HepG2 (cell line): Measurements from ENCODE around the gene PYGO2. TPM values are rescaled to one million over a fixed set of nuclear protein-coding genes. Genes with fewer than 3 reads are reported as not detected.

Experiments
- BORCS8-MEF2B ChIP-seq: sonication (generic); formaldehyde crosslinking; IDR thresholded peaks from 2 replicates; pipeline ENCODE4 v1.8.0; 2022; ENCODE audit warnings: mild to moderate bottlenecking, missing genetic modification reagents
- CBX5 ChIP-seq: sonication (generic); formaldehyde crosslinking; IDR thresholded peaks from 2 replicates; pipeline ENCODE4 v1.4.0; 2020; ENCODE audit warnings: missing genetic modification reagents, borderline replicate concordance
- CHD2 ChIP-seq: IDR thresholded peaks from 2 replicates; pipeline ENCODE4 v1.6.1; 2011; ENCODE audit warnings: low read depth, low read length, improper control_type of control experiment
- HNRNPLL ChIP-seq: fragments of 200-400 bp; formaldehyde crosslinking; IDR thresholded peaks from 2 replicates; pipeline ENCODE4 v1.6.1; 2017; ENCODE audit warnings: mild to moderate bottlenecking, low read depth, low read length; ENCODE audit not compliant: poor library complexity, severe bottlenecking
- KDM2A ChIP-seq: sonication (generic); formaldehyde crosslinking; IDR thresholded peaks from 2 replicates; pipeline ENCODE4 v1.4.0; 2020; ENCODE audit warnings: low read depth, missing genetic modification reagents, borderline replicate concordance
- KLF6 ChIP-seq: IDR thresholded peaks from 2 replicates; pipeline ENCODE4 v1.8.0; 2016; ENCODE audit warnings: missing biosample characterization, missing genetic modification reagents
- MTF2 ChIP-seq: sonication (generic); formaldehyde crosslinking; IDR thresholded peaks from 2 replicates; pipeline ENCODE4 v1.5.0; 2020; ENCODE audit warnings: missing genetic modification reagents, borderline replicate concordance
- NFE2L2 ChIP-seq: fragments of 150-350 bp; IDR thresholded peaks from 2 replicates; pipeline ENCODE4 v1.6.1; 2014; ENCODE audit warnings: low read length
- TCF12 ChIP-seq, 2 experiments: fragments of 450-650 bp in 1 of 2; sonication (generic) in 1 of 2; formaldehyde crosslinking in 1 of 2; IDR thresholded peaks; 2 replicates each; pipeline versions ENCODE4 v1.6.1 to v1.8.0; 2017 to 2022; ENCODE audit warnings: antibody characterized with exemption in 1 of 2, mild to moderate bottlenecking in 1 of 2, missing genetic modification reagents in 1 of 2, moderate library complexity in 1 of 2
- YY1 ChIP-seq: IDR thresholded peaks from 2 replicates; pipeline ENCODE4 v1.6.1; 2011; ENCODE audit warnings: low read length, low read depth, moderate library complexity, mild to moderate bottlenecking; ENCODE audit not compliant: insufficient read depth, insufficient replicate concordance
- ZBTB26 ChIP-seq: IDR thresholded peaks from 2 replicates; pipeline ENCODE4 v1.6.1; 2016; ENCODE audit warnings: missing compliant biosample characterization, missing genetic modification reagents, borderline replicate concordance
- ZBTB46 ChIP-seq: sonication (generic); formaldehyde crosslinking; IDR thresholded peaks from 2 replicates; pipeline ENCODE4 v1.4.0; 2020; ENCODE audit warnings: mild to moderate bottlenecking, missing genetic modification reagents, borderline replicate concordance
- ZBTB7B ChIP-seq: sonication (generic); formaldehyde crosslinking; IDR thresholded peaks from 2 replicates; pipeline ENCODE4 v1.4.0; 2020; ENCODE audit warnings: missing genetic modification reagents
- ZNF687 ChIP-seq: sonication (generic); formaldehyde crosslinking; IDR thresholded peaks from 2 replicates; pipeline ENCODE4 v1.5.1; 2020; ENCODE audit warnings: mild to moderate bottlenecking, missing genetic modification reagents, moderate library complexity
- ZNF709 ChIP-seq: sonication (generic); formaldehyde crosslinking; IDR thresholded peaks from 2 replicates; pipeline ENCODE4 v1.5.0; 2020; ENCODE audit warnings: mild to moderate bottlenecking, missing genetic modification reagents
- ZSCAN22 ChIP-seq: sonication (generic); formaldehyde crosslinking; IDR thresholded peaks from 2 replicates; pipeline ENCODE4 v1.4.0; 2020; ENCODE audit warnings: mild to moderate bottlenecking, missing genetic modification reagents
- polyA plus RNA-seq, 8 experiments: library from polyadenylated mRNA; depleted of rRNA in 3 of 8; stranded (reverse) in 7 of 8; unstranded in 1 of 8; fragments of >200 nt; fragmentation: Illumina TruSeq in 4 of 8; extraction: Trizol in 4 of 8; gene quantifications; 2 replicates each; pipeline versions ENCODE4 v1.2.1 to v1.2.3, GENCODE V29; 2011 to 2016; ENCODE audit warnings: low read depth in 4 of 8, missing spikeins in 1 of 8, mixed read lengths in 1 of 8; ENCODE audit not compliant: insufficient read depth in 1 of 8
- total RNA-seq, 5 experiments: library from RNA; depleted of rRNA; stranded (reverse); fragments of >200 nt; fragmentation: Illumina TruSeq; extraction: Trizol; gene quantifications; 2 replicates each; pipeline ENCODE4 v1.2.3, GENCODE V29; 2016; ENCODE audit warnings: low read depth in 1 of 5
- TF ChIP-seq, protein P1 (sequence below): sonication (generic); formaldehyde crosslinking; IDR thresholded peaks from 2 replicates; pipeline ENCODE4 v1.5.0; 2020; ENCODE audit warnings: missing genetic modification reagents
- TF ChIP-seq, protein P2 (sequence below): sonication (generic); formaldehyde crosslinking; IDR thresholded peaks from 2 replicates; pipeline ENCODE4 v1.8.0; 2022; ENCODE audit warnings: mild to moderate bottlenecking, missing genetic modification reagents, borderline replicate concordance

The PYGO2 gene
- total and polyA plus RNA-seq, 2 of the 13 experiments (the other 11 are each of a cell fraction or from before 2014, with no cell fraction given), result 20.3 to 21.8 TPM

- TF ChIP-seq, protein P1, sequence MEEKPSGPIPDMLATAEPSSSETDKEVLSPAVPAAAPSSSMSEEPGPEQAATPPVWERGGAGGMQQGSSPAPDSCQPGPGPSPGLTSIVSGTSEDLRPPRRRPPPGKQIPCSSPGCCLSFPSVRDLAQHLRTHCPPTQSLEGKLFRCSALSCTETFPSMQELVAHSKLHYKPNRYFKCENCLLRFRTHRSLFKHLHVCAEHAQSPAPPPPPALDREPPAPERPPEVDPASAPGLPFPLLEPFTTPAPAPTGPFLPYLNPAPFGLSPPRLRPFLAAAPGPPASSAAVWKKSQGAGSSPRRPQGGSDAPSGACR, result peak; percentile 99
- TF ChIP-seq CHD2 (peak; percentile 89), NFE2L2 (no peak), ZBTB46 (peak; percentile 97), ZNF687 (CRISPR knock-in tag) (peak; percentile 100), HNRNPLL (peak; percentile 47), ZNF709 (CRISPR knock-in tag) (peak; percentile 100), BORCS8-MEF2B (CRISPR knock-in tag) (peak; percentile 99), KDM2A (CRISPR knock-in tag) (peak; percentile 89), CBX5 (CRISPR knock-in tag) (peak; percentile 77; the same call in 1 of the 2 replicates), YY1 (peak; percentile 74), MTF2 (peak; percentile 96; the same call in 1 of the 2 replicates), ZSCAN22 (peak; percentile 90), TCF12 (IDR thresholded peaks at IDR 0.05) (no peak), TCF12 (CRISPR knock-in tag; IDR thresholded peaks at IDR 0.05) (peak; percentile 92; the same call in 1 of the 2 replicates), KLF6 (CRISPR knock-in tag) (peak; percentile 96), ZBTB26 (CRISPR knock-in tag) (peak; percentile 91), ZBTB7B (CRISPR knock-in tag) (peak; percentile 22; the same call in 1 of the 2 replicates)
- TF ChIP-seq, protein P2, sequence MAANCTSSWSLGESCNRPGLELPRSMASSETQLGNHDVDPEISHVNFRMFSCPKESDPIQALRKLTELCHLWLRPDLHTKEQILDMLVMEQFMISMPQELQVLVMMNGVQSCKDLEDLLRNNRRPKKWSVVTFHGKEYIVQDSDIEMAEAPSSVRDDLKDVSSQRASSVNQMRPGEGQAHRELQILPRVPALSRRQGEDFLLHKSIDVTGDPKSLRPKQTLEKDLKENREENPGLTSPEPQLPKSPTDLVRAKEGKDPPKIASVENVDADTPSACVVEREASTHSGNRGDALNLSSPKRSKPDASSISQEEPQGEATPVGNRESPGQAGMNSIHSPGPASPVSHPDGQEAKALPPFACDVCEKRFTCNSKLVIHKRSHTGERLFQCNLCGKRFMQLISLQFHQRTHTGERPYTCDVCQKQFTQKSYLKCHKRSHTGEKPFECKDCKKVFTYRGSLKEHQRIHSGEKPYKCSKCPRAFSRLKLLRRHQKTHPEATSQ (CRISPR knock-in tag), result peak; percentile 98
Observed at GRCh38 chr1:154936555-154937084, 25.0 kb downstream of the PYGO2 start, which contains the start of gene PMVK (continued).
